HepG2 (cell line): ENCODE data around the gene CBFA2T2. TPM values are rescaled to one million over a fixed set of nuclear protein-coding genes. Genes with fewer than 3 reads are reported as not detected.

Source experiments
- ARID2 ChIP-seq: sonication (generic); formaldehyde crosslinking; IDR thresholded peaks from 2 replicates; pipeline ENCODE4 v1.8.1; 2022; ENCODE audit warnings: mild to moderate bottlenecking, missing genetic modification reagents, borderline replicate concordance
- ATF1 ChIP-seq: IDR thresholded peaks from 2 replicates; pipeline ENCODE4 v1.6.1; 2016; ENCODE audit warnings: mild to moderate bottlenecking, control low read depth
- CREM ChIP-seq, 2 experiments: sonication (generic) in 1 of 2; formaldehyde crosslinking in 1 of 2; IDR thresholded peaks; 2 replicates each; pipeline versions ENCODE4 v1.4.0 to v1.6.1; 2016 to 2020; ENCODE audit warnings: antibody characterized with exemption in 1 of 2, mild to moderate bottlenecking in 1 of 2, missing genetic modification reagents in 1 of 2
- DBP ChIP-seq: sonication (generic); formaldehyde crosslinking; IDR thresholded peaks from 2 replicates; pipeline ENCODE4 v1.4.0; 2020; ENCODE audit warnings: missing genetic modification reagents; ENCODE audit errors: not compliant biosample characterization
- DDIT3 ChIP-seq: sonication (generic); formaldehyde crosslinking; IDR thresholded peaks from 2 replicates; pipeline ENCODE4 v1.4.0; 2020; ENCODE audit warnings: mild to moderate bottlenecking, missing genetic modification reagents
- ETS1 ChIP-seq: sonication (generic); formaldehyde crosslinking; IDR thresholded peaks from 2 replicates; pipeline ENCODE4 v1.4.0; 2020; ENCODE audit warnings: missing genetic modification reagents
- GABPB1 ChIP-seq: IDR thresholded peaks from 2 replicates; pipeline ENCODE4 v1.6.1; 2016; ENCODE audit warnings: mild to moderate bottlenecking, missing genetic modification reagents, moderate library complexity, missing compliant biosample characterization
- POLR2AphosphoS2 ChIP-seq: IDR thresholded peaks from 2 replicates; pipeline ENCODE4 v1.6.1; 2011; ENCODE audit warnings: low read depth, low read length, improper control_type of control experiment
- SALL2 ChIP-seq: sonication (generic); formaldehyde crosslinking; IDR thresholded peaks from 2 replicates; pipeline ENCODE4 v1.8.1; 2023; ENCODE audit warnings: mild to moderate bottlenecking, missing genetic modification reagents, inconsistent platforms
- SKI ChIP-seq: fragments of 450-650 bp; IDR thresholded peaks from one replicate; pipeline ENCODE4 v1.6.1; 2018; ENCODE audit warnings: mild to moderate bottlenecking; ENCODE audit not compliant: partially characterized antibody
- THYN1 ChIP-seq: sonication (generic); formaldehyde crosslinking; IDR thresholded peaks from 2 replicates; pipeline ENCODE4 v1.8.1; 2023; ENCODE audit warnings: low read depth, mild to moderate bottlenecking, moderate library complexity, missing genetic modification reagents, borderline replicate concordance
- ZGPAT ChIP-seq: IDR thresholded peaks from 2 replicates; pipeline ENCODE4 v1.6.1; 2016; ENCODE audit warnings: mild to moderate bottlenecking
- ZNF614 ChIP-seq: IDR thresholded peaks from 2 replicates; pipeline ENCODE4 v1.6.1; 2018; ENCODE audit warnings: missing biosample characterization, missing genetic modification reagents, inconsistent platforms, borderline replicate concordance
- ZNF646 ChIP-seq: sonication (generic); formaldehyde crosslinking; IDR thresholded peaks from 2 replicates; pipeline ENCODE4 v1.9.0; 2021; ENCODE audit warnings: mild to moderate bottlenecking, missing genetic modification reagents
- ZNF747 ChIP-seq: sonication (generic); formaldehyde crosslinking; IDR thresholded peaks from 2 replicates; pipeline ENCODE4 v1.8.1; 2023; ENCODE audit warnings: missing genetic modification reagents, mild to moderate bottlenecking, borderline replicate concordance
- ZNF775 ChIP-seq: sonication (generic); formaldehyde crosslinking; IDR thresholded peaks from 2 replicates; pipeline ENCODE4 v1.4.0; 2020; ENCODE audit warnings: missing genetic modification reagents, mild to moderate bottlenecking, moderate library complexity, borderline replicate concordance
- ZSCAN22 ChIP-seq: sonication (generic); formaldehyde crosslinking; IDR thresholded peaks from 2 replicates; pipeline ENCODE4 v1.4.0; 2020; ENCODE audit warnings: mild to moderate bottlenecking, missing genetic modification reagents
- polyA plus RNA-seq, 8 experiments: library from polyadenylated mRNA; depleted of rRNA in 3 of 8; stranded (reverse) in 7 of 8; unstranded in 1 of 8; fragments of >200 nt; fragmentation: Illumina TruSeq in 4 of 8; extraction: Trizol in 4 of 8; gene quantifications; 2 replicates each; pipeline versions ENCODE4 v1.2.1 to v1.2.3, GENCODE V29; 2011 to 2016; ENCODE audit warnings: low read depth in 4 of 8, missing spikeins in 1 of 8, mixed read lengths in 1 of 8; ENCODE audit not compliant: insufficient read depth in 1 of 8
- total RNA-seq, 5 experiments: library from RNA; depleted of rRNA; stranded (reverse); fragments of >200 nt; fragmentation: Illumina TruSeq; extraction: Trizol; gene quantifications; 2 replicates each; pipeline ENCODE4 v1.2.3, GENCODE V29; 2016; ENCODE audit warnings: low read depth in 1 of 5

Gene CBFA2T2
- total and polyA plus RNA-seq, 2 of the 13 experiments (the other 11 are each of a cell fraction or from before 2014, with no cell fraction given), result 6.3 to 21.2 TPM

GRCh38 chr20:33674294-33675135 is 184.6 kb downstream of the CBFA2T2 start, which contains the start of gene NECAB3 (continued):
- 0 out of 2 replicates have a peak, but pooled peaks have one; percentile 6 for TF ChIP-seq ARID2
- TF ChIP-seq ZNF614 (CRISPR knock-in tag), result peak; percentile 69
- peak; percentile 87 for TF ChIP-seq GABPB1 (CRISPR knock-in tag)
- no peak for TF ChIP-seq THYN1
- TF ChIP-seq POLR2AphosphoS2, result no peak
- 0 out of 2 replicates have a peak, but pooled peaks have one; percentile 35 for TF ChIP-seq CREM (IDR thresholded peaks at IDR 0.05)
- no peak for TF ChIP-seq CREM (CRISPR knock-in tag; IDR thresholded peaks at IDR 0.05)
- TF ChIP-seq ETS1, result 0 out of 2 replicates have a peak, but pooled peaks have one; percentile 64
- TF ChIP-seq ZSCAN22, result no peak
- peak; percentile 64; the same call in 1 of the 2 replicates for TF ChIP-seq ZNF775 (CRISPR knock-in tag)
- TF ChIP-seq ATF1, result no peak
- no peak for TF ChIP-seq ZNF646 (CRISPR knock-in tag)
- TF ChIP-seq ZGPAT, result peak; percentile 84
- TF ChIP-seq SKI, result peak; percentile 92
- no peak for TF ChIP-seq DDIT3 (CRISPR knock-in tag)
- TF ChIP-seq ZNF747 (CRISPR knock-in tag), result peak; percentile 87; the same call in 1 of the 2 replicates
- TF ChIP-seq SALL2, result peak; percentile 91; the same call in 1 of the 2 replicates
- no peak for TF ChIP-seq DBP
